GM18858 (cell line): ENCODE results near the gene RTP5.
"Not testable (repeated sequence)": the region's sequence is repeated elsewhere in the genome, so short reads cannot be mapped to it uniquely, and the experiment has no call there.

Source experiments
- ATAC-seq: cut with Tn5 transposase; IDR thresholded peaks from one replicate; pipeline ENCODE4 v1.9.1; 2021; ENCODE audit not compliant: unreplicated experiment

RTP5 gene

DNA sequence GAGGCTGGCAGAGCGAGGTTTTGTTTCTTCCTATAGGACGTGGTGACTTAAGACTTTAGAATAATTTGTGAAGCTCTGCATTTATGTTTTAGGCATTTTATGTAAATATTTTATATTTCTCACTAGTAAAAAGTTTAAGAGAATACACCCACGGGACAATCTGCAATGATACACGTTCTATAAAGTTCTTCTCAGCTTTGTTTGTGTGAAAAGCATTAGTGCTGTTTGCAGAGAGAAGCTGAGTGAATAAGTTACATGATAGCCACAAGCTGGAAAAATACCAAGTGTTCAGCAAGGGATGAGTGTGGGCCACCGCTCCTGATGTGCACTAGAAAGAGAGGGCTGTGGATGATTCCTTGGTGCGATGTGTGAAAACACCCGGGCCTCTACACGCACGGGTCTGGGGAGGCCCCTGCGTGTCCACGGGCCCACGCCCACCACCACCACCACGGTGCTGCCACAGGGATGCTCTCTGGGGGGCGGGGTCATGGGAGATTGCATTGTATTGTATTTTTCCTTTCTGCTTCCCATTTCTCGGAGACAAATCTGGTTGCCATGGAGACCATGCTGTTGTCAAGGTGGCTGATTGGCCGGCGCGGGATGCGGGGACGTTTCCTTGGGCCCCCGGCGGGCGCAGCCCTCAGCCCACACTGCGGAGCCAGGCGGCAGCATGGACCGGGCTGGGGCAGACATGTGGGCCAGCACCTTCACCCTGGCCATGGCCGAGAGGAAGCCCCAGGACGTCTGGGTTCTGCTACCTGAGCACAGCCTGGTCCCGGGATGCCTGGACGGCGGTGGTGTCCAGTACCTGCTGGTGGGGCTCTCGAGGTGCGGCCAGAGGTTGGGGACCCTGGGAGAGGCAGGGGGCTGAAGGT is at the start of gene RTP5:
RTP5 (plus strand) TSS at position 643 of the 875 bp plus-strand sequence; CDS start at position 671, 28 bp downstream.
- ATAC-seq = no peak

DNA sequence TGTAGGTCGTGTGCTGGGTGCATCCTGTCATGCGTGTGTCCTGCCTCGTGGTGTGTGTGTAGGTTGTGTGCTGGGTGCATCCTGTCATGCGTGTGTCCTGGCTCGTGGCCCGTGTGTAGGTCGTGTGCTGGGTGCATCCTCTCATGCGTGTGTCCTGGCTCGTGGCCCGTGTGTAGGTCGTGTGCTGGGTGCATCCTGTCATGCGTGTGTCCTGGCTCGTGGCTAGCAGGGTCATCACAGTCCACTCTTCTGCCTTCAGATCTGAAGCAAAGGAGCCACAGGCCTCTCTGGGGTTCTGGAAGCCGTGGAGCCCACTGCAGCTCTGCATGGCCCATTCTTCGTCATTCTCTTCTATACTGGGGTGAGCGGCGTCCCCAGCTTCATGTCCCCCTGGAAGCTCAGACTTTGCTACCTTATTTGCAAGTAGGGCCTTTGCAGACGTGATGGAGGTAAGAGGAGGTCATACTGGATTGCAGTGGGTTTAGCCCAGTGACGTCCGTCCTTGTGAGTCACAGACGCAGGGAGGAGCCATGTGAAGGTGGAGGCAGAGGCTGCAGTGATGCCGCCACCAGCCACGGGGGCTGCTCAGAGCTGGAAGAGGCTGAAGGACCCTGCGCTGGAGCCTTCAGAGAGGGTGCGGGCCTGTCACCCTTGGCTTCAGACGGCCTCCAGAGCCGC is 49.4 kb upstream of the RTP5 start:
- ATAC-seq = not testable (repeated sequence)

DNA sequence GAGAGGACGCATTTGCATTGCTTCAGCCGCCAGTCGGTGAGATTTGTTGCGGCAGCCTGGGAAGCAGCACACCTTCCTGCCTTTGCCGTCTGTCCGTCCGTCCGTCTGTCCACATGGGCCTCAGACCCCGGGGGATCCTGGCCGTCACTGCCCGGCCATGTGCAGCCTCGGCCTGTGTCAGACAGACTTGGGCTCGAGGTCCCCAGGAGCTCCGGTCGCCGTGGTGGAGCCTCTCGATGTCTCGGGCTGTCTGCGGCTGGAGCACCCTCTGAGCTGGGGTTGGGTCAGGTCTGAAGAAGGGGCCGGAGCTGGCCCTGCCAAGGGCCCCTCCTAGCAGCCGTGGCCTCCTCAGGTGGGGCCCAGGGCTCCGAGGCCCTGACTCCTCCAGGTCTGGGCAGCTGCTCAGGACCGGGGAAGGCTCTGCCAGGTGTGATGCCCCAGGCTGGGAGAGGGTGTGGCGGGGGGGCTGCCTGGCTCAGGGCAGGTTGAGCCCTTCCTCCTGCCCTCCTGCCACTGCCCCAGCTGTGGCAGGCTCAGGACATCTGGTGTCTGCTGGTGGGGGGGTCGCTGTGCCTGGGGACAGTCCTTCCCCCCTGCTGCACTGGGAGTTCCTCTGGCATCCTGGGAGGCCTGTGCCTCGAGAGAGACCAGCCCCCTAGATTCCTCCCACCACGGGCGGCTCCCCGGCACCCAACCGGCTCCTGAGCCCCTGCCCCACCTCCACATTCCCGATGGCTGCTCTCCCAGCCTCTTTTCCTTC is 48.7 kb upstream of the RTP5 start:
- no peak for ATAC-seq

DNA sequence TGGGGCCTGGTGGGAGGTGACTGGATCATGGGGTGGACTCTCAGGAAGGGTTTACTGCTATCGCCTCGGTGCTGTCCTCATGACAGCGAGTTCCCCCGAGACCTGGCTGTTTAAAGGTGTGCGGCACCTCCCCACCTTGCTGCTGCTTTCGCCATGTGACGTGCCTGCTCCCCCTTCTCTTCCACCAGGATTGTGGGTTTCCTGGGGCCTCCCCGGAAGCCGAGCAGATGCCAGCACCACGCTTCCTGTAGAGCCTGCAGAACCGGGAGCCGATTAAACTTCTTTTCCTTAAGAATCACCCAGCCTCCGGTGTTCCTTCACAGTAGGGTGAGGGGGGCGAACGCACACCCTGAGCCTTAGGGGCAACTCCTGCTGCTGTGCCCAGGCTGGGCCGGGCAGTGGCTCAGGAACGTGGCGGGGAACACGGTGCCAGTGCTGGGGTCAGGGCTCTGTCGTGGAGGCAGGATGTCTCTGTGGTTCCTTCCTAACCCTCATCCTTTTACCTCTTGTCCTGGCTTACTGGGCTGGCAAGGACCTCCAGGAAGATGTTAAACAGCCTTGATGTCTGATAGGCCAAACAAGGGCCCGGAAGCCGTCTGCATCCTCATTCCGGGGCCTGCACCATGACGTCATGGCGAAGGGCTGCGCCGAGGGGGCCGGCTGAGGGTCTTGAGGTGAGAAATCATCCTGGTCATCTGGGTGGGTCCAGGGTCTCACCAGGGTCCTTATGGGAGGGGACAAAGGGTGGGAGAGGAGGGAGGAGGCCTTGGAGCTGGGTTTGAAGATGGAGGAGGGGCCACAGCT is 47.9 kb upstream of the RTP5 start:
- ATAC-seq = no peak

DNA sequence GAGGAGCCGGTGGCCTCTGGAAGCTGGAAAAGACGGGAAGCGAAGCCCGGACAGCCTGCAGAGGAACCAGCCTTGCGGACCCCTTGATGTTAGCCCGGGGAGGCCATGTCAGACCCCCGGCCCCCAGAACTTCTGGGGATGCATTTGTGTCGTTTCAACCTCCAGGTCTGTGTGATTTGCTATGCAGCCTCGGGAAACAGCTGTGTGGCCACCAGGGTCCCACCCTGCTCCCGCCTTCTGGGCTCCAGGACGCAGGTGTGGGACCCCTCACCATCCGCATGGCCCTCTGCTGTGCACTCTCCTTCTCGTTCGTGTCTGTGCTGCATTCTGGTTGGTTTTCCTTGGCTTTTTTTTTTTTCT is 47.3 kb upstream of the RTP5 start:
- no peak for ATAC-seq

DNA sequence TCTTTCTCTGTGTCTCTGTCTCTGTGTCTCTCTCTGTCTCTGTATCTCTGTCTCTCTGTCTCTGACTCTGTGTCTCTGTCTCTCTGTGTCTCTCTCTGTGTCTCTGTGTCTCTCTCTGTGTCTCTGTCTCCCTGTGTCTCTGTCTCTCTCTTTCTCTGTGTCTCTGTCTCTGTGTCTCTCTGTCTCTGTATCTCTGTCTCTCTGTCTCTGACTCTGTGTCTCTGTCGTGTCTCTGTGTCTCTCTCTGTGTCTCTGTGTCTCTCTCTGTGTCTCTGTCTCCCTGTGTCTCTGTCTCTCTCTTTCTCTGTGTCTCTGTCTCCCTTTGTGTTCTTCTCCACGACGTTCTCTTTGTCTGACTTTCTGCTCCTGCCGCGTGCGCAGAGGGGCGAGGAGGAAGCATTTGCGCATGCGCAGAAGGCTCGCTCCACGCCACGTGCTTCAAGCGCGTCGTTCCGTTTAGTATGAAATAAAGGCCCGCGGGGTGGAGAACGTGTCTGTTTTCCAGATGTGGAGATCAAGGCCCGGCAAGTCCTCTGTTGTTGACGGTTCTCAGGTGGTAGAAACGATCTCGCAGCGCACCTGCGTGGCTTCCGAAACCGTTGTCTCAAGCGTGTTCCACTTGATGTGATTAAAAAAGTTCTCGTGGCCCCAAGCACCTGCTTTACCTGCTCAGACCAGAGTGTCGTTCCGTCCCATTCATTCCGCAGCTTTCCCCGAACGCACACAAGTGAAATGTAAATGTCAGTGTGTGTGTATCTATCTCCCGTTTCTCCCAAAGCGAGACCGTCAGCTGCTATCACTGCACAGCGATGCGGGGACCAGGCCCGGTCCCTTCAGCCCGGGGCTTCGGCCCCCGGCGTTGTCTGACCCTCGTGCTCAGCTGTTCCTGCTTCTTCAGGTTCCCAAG is 45.7 kb upstream of the RTP5 start:
- not testable (repeated sequence) for ATAC-seq

DNA sequence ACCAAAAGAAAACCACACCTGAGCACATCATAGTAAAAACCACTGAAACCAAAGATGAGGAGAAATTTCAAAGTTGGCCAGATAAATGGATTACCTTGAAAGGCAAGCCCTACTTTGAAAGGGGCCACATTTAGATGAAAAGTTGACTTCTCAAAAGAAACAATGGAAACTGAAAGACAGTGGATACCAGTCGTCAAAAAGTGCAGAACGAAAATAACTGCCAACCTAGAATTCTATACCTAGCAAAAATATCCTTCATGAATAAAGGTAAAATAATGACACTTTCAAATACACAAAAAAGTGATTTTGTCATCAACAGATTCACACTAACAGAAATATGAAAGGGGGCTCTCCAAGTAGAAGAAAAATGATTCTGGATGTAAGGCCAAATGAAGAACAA is 42.1 kb upstream of the RTP5 start:
- ATAC-seq = no peak

DNA sequence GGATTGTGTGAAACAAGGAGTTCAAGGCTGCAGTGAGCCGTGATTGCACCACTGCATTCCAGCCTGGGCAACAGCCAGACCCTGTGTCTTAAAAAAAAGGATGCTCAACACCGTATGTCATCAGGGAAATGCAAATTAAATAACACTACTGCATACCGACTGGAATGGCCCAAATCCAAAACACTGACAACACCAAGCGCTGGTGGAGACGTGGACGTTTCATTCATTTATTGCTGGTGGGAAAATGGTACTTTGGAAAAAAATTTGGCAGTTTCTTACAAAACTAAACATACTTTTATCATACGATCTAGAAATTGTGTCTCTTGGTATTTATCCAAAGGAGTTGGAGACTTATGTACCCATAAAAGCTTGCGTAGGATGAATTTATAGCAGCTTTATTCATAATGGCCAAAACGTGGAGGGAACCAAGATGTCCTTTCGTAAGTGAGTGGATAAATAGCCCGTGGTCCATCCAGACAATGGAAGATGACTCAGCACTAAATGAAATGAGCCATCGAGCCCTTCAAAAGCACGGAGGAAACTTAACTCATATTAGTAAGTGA is 36.3 kb upstream of the RTP5 start:
- no peak for ATAC-seq

DNA sequence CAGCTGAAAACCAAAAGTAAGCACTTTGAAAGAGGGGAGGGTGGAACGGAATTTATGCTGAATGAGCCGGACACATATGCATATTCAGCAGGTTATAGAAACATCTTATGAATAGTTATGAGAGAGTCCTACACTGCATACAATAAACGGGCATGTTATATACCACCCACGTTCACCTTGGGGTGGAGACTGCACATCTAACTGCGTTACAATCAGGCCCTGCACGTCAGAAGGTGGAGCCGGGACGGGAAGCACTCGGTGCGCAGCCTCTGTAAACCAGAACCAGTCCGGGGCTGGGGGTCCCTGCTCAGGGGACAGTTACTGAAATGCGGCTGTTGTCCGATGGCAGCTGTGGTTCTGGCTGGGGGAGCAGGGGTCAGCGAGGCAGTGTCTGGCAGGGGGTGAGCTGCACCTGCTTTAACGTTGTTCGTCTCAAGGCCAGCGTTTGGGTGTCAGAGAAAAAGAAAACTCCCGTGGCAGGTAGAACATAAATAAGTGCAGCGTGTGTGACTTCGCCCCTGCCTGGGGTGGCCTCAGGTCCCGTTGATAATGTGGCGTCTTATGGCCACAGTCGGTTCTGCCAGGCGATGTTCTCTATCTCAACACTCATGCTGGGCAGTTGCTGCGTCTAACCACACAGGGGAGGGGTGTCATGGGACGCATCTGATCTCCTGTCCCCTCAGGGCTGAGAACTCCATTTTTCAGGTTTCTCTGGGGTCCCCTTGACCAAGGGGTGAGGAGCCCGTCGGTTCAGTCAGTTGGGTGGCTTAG is 35.6 kb upstream of the RTP5 start:
- not testable (repeated sequence) for ATAC-seq

DNA sequence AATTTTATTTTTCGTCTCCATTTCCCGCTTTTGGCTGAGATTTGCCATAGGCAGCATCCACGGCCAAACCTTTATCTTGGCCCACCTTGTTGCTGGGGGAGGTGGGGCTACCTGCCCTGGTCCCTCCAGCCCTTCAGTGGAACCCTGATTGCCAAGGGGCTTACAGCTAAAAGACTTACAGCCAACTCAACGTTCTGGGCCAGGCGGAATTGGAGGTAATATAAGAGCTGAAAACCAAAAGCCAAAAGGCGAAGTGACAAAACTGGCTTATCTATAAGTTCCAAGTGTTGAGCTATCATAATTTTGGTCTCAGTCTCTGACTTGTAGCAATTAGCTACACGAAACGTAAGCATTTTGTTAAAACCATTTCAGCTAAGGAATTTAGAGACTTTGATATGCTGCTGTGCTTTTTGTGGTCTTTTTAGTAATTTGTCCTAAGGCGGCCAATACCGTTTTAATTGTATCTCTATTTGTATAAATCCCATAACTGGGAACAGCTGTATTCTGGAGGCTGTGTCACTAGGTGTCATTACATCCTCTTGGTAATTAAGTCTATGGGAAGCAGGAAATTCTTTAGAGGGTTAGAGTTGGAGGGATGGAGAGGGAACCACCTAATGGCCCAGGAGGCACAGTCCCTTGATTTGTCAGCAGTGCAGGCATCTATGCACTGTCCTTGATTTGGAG is 34.9 kb upstream of the RTP5 start:
- no peak for ATAC-seq

DNA sequence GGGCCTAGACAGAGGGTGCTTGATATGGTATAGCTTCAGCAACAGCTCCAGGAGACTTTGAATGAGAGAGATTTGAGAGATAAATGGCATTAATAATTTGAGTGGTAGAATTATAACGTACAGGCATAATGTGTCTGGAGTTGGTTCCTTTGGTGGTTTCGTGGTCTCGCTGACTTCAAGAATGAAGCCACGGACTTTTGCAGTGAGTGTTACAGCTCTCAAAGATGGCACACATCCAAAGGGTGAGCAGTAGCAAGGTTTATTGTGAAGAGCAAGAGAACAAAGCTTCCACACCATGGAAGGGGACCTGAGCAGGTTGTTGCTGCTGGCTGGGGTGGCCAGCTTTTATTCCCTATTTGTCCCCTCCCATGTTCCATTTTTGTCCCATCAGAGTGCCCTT is 33.9 kb upstream of the RTP5 start:
- ATAC-seq = no peak

DNA sequence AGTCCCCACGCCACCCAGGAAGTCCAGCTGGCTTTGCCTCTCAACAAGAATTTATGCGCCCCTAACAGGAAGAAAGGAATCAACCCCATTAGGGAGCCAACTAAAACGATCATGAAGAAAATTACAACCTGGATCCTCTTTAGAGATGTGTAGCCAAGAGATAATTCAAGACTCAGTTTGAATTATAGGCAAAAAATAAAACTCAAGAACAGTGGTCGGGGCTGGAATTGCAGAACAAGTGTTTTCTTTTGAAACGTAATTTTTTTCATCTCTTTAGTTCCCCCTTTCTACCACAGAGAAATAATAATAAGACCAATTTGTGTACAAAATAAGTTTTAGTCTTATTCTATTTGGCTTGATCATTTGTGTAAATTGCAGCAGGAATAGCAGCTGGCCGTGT is 33.2 kb upstream of the RTP5 start:
- ATAC-seq = no peak

DNA sequence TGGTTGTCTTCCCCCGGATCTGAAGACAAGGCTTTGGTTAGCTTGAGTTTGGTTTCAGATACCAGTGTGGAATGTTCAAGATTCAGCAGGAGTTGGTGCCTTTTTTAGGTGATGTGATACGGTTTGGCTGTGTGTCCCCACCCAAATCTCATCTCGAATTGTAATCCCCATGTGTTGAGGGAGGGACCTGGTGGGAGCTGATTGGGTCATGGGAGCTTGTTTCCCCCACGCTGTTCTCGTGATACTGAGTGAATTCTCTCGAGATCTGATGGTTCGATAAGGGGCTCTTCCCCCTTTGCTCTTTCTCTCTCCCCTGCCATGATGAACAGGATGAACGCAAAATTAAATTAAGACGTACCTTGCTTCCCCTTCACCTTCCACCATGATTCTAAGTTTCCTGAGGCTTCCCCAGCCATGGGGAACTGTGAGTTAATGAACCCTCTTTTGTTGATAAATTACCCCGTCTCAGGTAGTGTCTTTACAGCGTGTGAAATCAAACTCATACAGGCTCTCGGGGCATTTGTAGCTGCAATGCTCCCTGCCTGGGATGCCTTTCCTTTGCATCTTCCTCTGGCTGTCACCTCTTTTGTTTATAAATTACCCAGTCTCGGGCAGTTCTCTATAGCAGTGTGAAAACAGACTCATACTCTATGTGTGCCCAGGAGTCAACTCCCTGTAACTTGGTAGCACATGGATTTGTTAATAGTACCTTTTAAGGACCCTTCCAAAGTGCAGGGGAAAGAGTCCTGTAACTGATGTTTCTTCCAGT is 32.1 kb upstream of the RTP5 start:
- no peak for ATAC-seq

DNA sequence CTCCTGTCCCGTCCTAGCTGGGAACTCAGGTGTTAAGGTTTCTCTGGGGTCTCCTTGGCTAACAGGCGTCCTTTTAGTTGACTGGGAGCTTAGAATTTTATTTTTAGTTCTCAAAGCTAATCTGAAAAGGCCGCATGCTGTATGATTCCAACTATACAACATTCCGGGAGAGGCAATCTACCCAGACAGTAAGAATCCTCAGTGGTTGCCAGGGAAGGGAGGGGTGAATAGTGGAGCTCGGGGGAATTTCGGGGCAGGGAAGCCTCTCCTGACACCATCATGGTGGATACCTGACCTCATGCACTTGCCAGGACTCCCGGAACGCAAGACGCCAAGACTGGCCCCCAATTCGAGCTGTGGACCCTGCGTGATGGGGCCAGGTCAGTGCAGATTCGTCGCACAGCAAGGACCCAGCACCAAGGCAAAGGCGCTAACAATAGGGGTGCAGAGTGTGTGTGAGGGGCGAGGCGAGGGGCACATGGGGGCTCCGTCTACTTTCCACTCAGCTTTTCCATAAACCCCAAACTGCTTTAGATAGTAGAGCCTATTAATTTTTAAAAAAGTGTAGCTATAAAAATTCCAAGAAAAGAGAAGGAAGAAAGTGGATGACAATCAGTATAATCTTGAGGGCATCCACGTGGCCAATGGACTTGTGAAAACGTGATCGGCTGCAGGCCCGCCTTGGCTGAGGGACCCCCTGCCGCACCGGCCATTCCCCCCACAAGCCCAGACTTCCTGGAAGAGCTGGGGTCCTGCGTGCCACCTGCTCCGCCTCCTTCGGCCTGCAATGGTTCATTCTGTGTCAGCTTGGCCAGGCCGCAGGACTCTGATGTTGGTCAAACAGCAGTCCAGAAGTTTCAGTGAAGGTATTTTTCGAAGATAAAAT is 28.1 kb upstream of the RTP5 start:
- no peak for ATAC-seq

DNA sequence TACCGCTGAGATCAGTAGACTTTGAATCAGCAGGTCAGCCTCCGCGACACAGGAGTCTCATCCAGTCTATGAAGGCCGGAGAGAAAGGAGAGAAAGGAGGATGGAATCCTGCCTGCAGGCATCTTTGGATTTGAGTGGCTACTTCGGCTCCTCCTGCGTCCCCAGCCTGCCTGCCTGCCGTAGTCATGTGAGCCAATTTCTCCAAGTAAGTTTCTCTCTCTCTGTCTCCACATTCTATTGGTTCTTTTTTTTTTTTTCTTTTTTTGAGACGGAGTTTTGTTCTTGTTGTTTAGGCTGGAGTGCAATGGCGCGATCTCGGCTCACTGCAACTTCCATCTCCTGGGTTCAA is 27.5 kb upstream of the RTP5 start:
- ATAC-seq = no peak

DNA sequence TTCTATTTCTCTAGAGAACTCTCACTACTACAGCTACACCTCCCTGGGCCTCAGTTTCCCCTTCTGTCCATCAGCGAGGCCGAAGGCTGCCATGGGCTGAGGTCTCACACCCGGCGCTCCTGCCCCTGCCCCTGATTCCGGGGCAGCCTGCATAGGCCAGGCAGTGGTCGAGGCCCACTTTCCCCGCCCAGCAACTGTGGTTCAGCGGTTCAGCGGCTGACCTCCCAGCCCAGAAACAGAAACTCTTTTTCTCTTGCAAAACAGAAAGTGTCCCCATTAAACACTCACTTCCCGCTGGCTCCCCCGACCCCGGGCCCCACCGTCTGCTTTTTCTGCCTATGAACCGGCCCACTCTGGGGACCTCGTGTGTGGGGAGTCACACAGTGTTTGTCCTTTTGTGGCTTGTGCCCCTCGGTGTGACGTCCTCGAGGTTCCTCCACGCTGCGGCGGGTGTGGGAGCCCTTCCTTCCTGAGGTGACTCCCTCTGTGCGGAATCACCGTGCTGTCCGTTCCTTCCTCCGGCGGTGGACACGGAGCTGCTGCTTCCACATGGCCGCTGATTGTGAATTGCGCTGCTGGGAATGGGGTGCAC is 26.8 kb upstream of the RTP5 start:
- ATAC-seq = no peak
